Fibroblast of peridontal ligament (primary cell): Measurements from ENCODE around the gene RPUSD4.

Experiments
- DNase-seq: peaks from one replicate; pipeline ENCODE4 v3.0.0-alpha.2; 2010; ENCODE audit errors: extremely low read depth

RPUSD4 gene

DNA sequence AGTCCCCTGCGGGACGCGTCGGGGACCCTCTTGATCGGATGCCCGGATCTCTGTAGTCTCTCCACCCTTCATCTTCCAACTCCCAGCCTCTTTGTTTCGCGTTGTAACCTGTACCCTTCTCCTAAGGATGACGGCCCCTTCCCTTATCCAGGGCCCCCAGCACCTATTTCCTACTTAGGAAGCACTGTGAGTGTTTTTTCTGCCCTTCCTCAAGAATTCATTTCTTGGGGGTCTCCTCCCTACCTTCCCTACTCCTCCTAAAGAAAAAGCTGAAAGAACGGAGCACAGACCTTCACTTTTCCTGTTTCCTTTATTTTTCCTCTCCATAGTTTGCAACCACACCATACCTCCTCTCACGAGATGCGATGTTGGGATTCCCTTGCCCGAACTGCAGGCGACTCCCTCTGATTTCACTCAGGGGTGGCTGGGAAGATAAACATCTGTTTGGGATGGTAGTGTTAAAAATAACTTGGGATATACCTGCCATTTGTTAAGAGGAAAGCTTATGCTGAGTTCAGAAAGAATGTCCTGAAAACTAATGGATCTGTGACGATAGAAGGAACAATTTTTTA is 725 bp upstream of the RPUSD4 start:
- peak; percentile 22 for DNase-seq

- DNase-seq: peak; percentile 4
Measured at GRCh38 chr11:126210871-126211235, 597 bp downstream of the RPUSD4 start.

DNA sequence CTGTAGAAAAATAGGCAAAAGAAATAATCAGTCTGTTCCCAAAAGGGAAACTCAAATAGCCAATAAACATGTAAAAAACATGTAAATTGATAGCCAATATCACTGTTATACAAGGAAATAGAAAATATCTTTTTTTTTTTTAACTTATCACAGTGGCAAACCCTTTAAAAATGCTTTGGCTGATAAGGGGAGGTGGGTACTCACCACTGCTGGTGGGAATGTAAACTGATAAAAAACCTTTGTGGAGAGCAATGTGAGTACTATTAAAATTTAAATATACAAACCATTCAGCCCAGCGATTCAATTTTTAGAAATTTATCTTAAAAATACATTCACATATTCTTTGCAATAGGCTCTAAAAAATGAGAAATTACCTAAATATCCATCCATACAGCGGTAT is 3.6 kb downstream of the RPUSD4 start:
- no peak for DNase-seq

- no peak for DNase-seq
Measured at GRCh38 chr11:126205359-126205758, 6.1 kb downstream of the RPUSD4 start.

- no peak for DNase-seq
Measured at GRCh38 chr11:126202646-126203359, 8.6 kb downstream of the RPUSD4 start.

GRCh38 chr11:126198648-126199047 is 12.8 kb downstream of the RPUSD4 start:
- no peak for DNase-seq

DNA sequence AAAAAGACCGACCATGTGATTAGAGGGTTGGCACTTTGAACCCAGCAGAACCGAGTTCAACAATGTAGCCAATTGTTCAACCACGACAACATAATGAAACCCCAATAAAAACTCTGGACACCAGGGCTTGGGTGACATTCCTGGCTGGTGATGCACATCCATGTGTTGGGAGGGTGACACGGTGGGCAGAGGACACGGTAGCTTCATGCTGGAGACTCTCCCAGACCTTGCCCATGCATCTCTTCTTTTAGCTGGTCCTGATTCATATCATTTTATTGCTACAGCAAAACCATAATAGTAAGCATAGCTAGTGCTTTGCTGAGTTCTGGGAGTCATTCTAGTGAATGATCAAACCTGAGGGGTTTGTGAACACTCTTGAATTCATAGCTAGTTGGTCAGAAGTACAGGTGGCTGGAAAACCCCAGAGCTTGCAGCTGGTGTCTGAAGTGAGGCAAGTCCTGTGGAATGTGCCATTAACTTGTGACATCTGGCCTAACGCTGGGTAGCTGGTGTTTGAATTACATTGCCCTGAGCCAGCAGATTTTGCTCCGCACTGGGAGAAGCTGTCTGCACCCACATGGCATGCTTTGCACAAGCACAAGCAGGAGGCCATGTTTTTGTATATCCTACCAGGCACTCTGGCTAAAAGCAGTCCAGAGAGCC is 14.0 kb downstream of the RPUSD4 start:
- DNase-seq: no peak

GRCh38 chr11:126195119-126195518 is 16.3 kb downstream of the RPUSD4 start:
- no peak for DNase-seq

DNA sequence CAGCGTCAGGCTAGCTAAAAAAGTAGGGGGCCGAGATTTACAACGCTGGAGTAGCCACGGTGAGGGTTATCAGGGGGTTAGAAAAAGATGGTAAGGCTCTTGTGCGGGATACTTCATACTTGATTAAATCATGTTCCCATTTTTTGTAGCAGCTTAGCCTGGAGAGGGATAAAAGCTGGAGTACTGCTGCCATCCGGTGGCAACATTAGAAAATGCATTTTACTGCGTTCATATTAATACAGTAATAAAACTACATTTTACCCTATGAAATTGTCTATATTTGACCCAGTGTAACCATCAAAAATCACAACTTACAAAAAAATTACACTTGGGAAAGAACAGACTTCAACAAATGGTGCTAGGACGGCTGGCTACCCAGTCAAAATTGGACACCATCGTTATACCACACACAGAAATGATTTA is 17.3 kb downstream of the RPUSD4 start:
- peak; percentile 72 for DNase-seq

GRCh38 chr11:126193038-126193478 is 18.4 kb downstream of the RPUSD4 start:
- no peak for DNase-seq

DNA sequence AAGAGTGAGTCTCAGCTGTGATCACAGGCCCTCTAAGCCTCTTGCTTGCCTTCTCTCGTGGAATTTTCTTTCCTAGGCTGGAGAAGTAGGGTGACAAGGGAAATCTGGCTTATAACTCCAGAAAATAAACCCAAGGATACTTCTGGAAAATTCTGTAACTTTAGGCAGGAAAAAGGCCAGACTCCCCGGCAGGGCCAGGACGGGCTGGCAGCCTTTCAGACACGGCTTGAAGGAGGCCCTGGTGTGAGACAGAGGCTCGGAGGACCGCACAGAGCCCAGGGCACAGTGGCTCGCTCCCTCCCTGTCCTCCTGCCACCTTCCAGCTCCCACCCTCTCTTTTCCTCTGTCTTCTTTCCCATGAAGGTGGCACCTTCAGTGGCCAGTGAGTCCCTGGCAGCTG is 19.1 kb downstream of the RPUSD4 start:
- no peak for DNase-seq

GRCh38 chr11:126191379-126192073 is 19.9 kb downstream of the RPUSD4 start:
- no peak for DNase-seq

DNA sequence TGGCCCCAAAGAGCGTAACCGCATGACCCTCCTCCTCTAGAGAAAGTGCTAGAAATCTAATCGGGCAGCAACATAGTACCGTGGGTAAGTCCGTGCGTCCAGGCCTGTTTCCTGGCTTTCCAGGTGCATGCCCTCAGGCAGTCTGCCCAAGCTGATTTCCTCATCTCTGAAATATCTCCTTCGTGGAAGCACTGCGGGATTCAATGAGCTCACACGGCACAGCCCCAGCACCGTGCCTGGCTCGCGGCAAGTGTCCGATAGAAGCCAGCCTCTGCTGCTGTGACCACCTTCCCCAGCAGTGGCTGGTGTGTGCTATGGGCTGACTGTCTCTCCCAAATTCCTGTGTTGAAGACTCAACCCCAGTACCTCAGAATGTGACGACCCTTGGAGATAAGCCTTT is 20.7 kb downstream of the RPUSD4 start:
- no peak for DNase-seq

GRCh38 chr11:126189109-126189929 is 22.1 kb downstream of the RPUSD4 start:
- DNase-seq: no peak

- DNase-seq: no peak
Measured at GRCh38 chr11:126188332-126189108, 22.9 kb downstream of the RPUSD4 start.

- no peak for DNase-seq
Measured at GRCh38 chr11:126186708-126187529, 24.5 kb downstream of the RPUSD4 start.

DNA sequence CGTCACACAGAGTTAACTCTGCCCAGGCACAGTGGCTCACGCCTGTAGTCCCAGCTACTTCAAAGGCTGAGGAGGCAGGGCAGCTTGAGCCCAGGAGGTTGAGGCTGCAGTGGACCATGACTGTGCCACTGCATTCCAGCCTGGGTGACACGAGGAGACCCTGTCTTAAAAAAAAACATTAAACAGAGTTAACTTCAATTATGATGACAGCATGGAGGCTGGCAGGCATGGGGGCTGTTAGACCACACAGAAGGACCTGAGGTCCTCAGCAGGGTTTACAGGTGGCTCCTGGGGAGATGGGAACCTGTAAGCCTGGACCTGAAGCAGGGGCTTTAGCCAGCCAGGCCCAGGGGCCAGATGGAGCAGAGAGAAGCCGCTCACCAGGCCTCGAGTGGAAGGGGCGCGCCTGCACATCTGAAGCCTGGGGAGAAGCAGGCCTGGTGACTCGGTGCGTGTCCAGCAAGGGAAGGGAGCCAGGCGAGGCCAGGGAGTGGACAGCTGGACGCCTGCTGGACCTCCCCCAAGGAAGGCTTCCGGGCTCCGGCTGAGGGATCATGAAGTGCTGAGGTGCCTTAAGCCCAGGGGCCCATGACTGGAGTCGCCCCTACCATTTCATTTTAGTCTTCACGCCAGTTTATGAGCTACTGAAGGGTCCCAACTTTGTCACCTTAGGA is 25.3 kb downstream of the RPUSD4 start:
- no peak for DNase-seq

GRCh38 chr11:126185259-126186024 is 26.0 kb downstream of the RPUSD4 start:
- no peak for DNase-seq
